ENCODE data around the gene MACROD2.

- TF ChIP-seq, protein P1, sequence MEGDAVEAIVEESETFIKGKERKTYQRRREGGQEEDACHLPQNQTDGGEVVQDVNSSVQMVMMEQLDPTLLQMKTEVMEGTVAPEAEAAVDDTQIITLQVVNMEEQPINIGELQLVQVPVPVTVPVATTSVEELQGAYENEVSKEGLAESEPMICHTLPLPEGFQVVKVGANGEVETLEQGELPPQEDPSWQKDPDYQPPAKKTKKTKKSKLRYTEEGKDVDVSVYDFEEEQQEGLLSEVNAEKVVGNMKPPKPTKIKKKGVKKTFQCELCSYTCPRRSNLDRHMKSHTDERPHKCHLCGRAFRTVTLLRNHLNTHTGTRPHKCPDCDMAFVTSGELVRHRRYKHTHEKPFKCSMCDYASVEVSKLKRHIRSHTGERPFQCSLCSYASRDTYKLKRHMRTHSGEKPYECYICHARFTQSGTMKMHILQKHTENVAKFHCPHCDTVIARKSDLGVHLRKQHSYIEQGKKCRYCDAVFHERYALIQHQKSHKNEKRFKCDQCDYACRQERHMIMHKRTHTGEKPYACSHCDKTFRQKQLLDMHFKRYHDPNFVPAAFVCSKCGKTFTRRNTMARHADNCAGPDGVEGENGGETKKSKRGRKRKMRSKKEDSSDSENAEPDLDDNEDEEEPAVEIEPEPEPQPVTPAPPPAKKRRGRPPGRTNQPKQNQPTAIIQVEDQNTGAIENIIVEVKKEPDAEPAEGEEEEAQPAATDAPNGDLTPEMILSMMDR (optimal IDR thresholded peaks at IDR 0.05 in 1 of 3, IDR thresholded peaks at IDR 0.05 in 1 of 3, conservative IDR thresholded peaks at IDR 0.05 in 1 of 3; ENCODE audit: extremely low read depth in 1 of 3, insufficient read depth in 2 of 3, low read length in 3 of 3), result no peak
- no peak for TF ChIP-seq EZH2 (IDR thresholded peaks at IDR 0.05; ENCODE audit: low read length)
These were observed 1865.5 kb downstream of the MACROD2 start for GRCh38 chr20:15860850-15861249.
